Activated CD4-positive, alpha-beta T cell treated with anti-CD3 and anti-CD28 coated beads for 4 hours (primary cell): ENCODE measurements around the gene FAM117A.
A peak's percentile ranks its signal among the peaks of the same experiment; 100 is the strongest.
"Not testable (repeated sequence)": the region's sequence is repeated elsewhere in the genome, so short reads cannot be mapped to it uniquely, and the experiment has no call there.

ENCODE experiments used
- DNase-seq, 2 donors: peaks; one replicate each; pipeline ENCODE4 v3.0.0-alpha.2; 2020

Gene FAM117A

DNA sequence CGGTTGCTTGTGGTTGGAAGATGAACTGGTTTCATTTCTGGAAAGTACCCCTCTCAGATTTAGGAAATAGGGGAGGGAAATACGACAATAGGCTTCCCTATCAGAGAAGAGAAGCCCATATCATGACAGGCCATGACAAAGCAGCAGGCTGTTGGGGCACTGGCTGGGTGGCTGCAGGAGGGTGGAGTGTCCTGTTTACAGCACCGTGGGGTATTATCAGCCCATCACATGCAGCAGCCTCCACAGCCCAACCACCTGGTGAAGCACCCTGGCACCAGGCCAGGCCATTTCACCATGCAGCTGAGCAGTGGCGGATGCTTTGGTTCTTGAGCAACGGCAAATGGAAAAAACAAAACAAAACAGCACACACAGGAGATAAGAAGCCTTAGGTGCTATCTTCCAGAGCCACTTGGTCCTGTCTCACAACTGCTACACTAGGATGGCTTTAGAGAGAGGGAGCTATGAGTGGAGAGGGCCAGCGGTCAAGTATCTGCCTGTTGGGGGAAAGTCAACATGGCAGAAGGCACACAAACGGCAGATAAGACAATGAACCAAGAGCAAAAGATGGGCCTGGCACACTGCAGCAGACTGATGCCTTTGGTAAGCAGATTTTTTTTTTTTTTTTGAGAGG, 24.2 kb downstream of the FAM117A start:
- DNase-seq: peak; percentile 82 to 89

DNA sequence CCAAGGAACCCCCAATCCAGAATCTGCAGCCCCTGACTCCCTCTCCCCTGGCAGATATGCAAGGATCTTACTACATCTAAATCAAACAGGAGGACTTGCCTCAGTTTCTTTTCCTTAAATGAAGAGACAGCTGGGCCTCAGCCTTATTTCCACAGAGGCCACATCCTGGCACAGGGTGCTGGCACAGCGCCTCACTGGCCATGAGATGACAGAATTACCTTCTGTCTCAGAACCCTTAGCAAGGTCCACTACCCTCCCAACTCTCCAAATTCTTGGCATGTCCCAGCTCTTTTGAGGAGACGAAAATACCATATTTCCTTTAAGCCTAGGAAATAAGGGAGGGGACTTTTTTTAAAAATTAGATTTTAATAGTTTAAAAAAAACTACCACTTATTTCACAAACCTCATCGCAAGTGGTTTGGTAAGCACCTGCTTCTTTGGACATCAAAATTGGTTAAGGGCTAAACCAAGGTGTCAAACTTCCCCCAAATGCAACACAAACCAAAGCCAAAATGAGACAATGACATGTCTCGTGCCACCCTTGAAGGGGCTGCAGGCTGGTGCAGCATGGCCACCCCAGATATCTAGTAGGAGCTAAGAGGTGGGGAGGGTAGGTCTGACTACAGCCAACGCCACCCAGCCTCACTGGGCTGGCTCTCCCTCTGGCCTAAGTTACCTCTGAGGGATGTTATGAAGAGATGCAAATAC, 25.3 kb downstream of the FAM117A start:
- no peak for DNase-seq

DNA sequence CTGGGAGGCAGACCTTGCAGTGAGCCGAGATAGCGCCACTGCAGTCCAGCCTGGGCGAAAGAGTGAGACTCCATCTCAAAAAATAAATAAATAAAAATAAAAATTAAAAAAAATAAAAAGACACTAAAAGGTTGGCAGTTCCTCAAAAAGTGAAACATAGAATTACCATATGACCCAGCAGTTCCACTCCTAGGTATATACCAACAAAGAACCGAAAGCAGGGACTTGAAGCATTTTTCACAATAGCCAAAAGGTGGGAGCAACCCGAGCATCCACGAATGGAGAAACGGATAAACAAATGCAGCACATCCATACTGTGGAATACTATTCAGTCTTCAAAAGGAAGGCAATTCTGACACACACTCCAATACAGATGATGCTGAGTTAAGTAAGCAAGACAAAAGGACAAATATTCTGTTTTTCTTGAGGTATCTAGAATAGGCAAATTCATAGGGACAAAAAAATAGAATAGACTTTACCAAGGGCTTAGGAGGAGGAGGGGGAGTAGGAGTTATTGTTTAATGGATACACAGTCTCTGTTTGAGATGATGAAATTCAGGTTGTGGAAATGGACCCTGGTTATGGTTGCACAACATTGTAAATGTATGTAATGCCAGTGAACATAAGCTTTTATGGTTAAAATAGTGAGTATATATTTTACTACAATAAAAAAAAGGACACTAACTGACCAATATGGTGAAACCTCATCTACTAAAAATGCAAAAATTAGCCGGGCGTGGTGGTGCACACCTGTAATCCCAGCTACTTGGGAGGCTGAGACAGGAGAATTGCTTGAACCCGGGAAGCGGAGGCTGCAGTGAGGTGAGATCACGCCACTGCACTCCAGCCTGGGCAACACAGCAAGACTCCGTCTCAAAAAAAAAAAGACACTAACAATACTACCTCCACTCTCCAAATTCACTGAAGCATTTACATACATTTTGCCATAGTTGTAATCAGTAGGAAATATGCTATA, 29.1 kb downstream of the FAM117A start:
- DNase-seq: no peak

DNA sequence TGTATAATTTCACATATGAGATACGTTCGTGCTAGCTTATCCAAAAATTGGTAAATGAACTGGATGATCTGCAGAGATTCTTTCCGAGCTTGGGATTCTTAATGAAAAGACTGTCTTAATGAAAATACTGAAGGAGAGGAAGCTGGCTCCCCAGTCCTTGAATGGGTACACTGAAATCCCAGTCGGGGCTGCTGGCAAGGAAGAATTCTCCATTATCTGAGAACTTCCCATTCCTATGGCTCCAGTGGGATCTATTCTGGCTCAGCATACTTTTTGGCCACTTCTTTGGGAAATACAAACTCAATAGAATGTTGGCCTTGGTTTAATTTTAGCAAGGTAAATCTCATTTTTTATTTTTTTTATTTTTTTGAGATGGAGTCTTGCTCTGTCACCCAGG, 32.5 kb downstream of the FAM117A start:
- DNase-seq: no peak

DNA sequence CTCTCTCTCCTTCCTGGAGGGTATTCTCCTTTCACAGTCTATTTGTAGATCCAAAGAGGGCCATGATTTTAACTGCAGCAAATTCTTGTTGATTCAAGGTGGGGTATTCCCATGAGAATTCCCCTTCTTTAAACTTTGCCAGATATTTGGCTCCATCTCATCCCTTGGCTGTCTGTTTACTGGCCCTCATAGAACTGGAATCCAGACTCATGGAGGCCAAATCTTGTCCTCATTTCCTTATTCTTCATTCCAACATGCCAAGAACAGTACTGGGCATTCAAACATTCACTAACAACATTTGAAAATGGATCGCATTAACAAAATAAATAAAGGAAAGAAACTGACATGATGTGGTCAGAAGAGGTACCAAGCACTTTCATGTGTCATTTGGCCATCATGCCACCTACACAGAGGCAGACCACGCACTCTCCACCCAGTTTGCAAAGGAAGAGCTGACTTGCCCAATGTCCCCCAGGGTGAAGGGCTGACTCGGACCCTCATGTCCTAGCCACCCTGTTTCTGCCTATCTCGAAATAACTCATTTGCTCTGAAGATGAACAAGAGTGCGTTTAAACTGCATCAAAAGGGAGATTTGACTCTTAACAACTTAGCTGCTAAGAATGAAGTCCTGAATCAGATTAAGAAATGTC, 33.0 kb downstream of the FAM117A start:
- DNase-seq: no peak

DNA sequence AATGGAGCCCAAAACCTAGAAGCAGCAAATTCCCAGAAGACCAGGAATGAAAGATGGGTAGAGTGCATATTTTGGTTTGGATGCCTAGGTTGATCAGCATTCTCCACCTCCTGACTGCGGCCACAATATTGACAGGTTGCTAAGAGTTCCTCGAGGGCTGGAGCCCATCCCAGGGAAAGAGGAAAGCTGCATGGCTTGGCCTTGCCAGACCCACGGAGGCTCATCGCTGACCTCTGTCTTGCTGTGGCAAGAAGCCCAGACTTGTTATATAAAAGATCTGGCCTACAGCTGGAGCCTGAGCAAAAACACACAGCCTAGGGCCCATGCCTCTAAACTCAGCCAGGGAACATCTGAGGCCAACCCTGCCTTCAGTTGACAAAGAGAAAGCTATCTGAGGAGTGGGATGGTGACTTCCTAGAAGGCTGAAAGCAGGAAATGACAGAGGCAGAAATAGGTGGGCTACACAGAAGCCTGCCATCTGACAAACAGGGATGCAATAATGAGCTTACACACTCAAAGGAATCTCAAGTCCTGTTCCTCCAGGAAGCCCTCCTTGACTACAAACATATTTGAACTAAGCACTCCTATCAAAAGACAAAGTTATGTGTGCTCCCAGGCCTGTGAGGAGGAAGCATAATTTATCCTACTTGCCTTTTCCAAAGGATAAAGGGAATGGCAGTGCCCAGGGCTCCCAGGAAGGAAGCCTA, 33.7 kb downstream of the FAM117A start:
- DNase-seq: no peak

DNA sequence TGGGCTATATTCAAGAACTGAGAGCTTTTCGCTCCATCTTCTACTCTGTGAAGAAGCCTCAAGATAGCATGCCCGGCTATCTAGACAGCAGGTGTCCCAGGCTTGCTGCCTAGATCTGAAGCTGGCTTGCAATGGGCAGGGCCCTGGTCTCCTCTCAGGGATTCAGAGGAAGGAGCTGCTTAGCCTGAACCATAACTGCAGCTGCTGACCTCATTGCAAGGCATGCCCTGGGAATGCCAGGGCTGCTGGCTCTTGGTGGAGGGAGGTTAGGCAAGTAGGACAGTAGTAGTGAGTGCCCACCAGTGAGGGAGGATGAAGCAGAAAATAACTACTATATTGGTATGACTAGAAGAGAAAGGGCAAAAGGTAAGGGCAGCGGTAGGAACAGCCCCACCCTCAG, 34.9 kb downstream of the FAM117A start:
- no peak for DNase-seq

DNA sequence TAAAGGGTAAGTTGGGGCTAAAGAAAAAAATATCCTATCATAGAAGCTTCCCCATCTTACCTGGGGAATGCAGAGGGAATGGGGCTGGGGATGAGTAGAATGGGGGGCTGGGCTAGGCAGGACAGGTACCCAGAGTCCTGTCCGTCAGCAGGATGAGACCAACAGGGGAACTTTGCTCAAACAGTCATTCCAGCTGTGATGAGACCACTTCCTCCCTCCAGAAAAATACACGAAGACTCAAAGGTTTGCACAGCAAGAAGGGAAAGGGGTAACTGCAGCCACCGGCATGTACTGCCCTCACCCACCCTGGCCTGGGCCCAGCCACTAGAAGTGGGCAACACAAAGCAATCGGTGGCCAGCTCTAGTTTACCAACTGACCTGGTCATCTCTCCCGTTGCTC, 35.5 kb downstream of the FAM117A start:
- no peak for DNase-seq

DNA sequence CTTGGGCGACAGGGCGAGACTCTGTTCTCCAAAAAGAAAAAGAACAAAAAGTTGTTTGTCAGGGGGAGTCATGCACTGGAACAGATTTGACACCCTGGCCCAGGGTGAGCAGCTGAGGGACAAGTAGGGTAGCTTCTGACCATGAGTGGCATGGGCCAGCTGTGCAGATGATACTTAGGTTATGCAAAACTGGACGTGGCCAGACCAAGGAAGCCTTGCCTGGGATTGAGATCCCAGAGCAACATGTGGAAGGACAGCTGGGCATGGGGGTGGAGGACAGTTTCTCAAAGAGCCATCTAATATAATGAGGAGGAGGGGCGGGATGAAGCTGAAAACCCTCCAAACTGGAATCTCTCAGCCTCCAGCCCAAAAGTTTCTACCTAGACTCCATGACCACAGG, 36.6 kb downstream of the FAM117A start:
- no peak for DNase-seq

DNA sequence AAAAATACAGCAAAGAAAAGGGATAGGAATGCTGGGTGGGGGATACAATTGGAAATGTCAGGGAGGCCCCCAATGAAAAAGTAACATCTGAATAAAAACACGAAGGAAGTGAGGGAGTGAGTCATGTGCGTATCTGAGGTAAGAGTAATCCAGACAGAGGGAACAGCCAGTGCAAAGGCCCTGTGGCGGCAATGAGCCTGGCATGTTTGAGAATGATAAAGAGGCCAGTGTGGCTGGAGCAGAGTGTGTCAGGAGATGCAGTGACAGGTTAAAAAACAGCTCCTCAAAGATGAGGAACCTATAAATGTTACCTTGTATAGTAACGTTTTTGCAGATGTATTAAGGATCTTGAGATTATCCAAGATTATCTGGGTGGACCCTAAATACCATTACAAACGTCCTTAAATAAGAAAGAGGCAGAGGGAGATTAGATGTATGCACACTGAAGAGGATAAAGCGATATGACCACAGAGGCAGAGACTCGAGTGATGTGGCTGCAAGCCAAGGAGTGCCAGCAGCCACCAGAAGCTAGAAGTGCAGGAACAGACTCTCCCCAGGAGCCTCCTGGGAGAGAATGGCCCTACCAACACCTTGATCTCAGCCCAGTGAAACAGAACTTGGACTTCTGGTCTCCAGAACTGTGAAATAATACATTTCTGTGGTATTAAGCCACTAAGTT, 38.3 kb downstream of the FAM117A start:
- DNase-seq: no peak

DNA sequence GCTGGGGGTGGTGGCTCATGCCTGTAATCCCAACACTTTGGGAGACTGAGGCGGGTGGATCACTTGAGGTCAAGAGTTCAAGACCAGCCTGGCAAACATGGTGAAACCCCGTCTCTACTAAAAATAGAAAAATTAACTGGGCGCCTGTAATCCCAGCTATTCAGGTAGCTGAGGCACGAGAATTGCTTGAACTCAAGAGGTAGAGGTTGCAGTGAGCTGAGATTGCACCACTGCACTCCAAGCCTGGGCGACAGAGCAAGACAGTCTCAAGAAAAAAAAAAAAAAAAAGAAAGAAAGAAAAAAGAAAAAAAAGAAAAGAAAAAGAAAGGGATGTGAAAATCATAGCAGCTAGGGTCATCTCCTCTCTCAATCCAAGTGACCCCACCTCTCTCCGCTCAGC, 39.4 kb downstream of the FAM117A start:
- DNase-seq: not testable (repeated sequence)

DNA sequence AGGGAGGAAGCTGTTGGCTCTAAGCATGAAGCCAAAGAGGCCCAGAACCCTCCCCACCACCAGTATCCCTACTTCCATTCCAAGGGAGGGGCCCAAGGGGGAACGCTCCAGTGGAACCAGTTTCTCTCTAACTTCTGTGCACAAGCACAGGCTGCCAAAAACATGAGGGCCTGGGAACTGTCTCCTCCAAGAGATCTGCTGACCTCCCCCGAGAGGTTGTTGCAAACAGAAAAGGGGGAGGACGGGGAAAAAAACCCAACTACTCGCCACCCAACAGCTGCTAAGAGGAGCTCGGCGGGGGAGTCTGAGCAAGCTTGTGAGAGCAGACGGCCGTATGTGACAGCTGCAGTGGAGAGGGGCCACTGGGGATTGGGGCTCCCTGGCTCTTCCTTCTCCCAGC, 40.5 kb downstream of the FAM117A start:
- DNase-seq: no peak

DNA sequence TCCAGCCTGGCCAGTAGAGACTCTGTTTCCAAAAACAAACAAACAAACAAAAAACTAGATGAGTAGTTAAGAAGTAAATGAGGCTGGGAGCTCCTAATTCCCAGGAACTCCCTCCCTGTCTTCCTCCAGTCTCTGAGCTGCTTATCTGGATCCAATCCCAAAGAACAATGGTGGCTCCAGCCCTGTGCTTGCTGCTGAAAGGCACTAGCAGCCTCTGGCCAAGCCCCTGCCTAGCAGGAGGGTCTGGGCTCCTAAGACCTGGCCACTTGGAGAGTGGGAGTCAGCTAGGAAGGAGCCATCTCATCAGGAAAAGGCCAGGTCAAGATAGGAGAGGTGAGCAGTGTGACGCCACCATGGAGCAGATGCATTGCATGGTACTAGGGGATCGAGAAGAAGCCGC, 41.9 kb downstream of the FAM117A start:
- no peak for DNase-seq

DNA sequence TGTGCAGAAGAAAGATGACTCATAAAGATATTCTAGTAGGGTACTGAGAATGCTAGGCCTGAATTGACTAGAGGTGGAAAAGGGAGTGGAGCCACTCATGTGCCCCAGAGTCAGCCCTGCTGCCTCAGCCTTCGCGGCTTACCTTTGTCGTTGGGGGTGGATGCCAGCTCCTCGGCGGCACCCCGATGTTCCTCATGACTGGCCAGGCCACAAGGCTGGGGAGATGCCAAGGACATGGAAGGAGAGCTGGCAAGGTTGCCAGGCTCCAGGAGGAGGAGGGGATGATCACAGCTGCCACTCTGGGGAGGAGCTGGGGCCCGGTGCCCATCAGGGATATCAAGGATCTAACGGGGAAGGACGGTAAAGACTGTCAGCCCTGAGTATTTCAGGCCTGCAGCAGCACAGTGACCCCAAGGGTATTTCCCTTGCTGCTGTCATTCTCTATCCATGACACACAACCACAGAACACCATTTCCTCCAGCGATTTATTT, 46.5 kb downstream of the FAM117A start:
- no peak for DNase-seq

DNA sequence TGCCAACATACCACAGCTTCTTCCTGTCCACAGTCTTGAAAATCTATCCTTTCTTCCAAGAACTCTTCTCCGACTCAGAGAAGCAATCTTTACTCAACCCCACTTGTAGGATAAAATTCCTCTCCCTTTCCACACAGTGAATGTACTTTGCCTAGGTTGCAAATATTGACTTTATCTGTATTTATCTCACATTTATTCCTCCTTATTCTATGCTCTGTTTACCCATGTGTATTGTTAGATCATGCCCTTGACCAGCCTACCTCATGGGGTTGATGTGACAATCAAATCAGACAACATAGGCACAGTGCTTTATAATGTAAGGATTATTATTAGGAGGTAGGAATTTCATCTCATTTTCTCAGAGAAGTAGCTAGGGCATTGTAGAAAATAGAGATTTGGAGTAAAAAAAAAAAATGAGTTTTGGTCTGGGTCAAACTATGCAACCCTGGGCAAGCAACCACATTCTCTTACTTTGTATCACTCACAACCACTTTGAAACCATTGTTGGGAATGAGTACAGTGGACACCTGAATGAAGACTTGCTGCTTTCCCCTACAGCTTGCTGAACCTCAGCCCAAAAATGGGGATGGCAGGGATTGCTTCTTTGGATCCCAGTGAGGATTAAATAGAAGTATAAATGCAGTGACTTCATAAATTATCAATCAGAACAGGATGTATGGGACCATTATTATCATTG, 47.1 kb downstream of the FAM117A start:
- no peak for DNase-seq

DNA sequence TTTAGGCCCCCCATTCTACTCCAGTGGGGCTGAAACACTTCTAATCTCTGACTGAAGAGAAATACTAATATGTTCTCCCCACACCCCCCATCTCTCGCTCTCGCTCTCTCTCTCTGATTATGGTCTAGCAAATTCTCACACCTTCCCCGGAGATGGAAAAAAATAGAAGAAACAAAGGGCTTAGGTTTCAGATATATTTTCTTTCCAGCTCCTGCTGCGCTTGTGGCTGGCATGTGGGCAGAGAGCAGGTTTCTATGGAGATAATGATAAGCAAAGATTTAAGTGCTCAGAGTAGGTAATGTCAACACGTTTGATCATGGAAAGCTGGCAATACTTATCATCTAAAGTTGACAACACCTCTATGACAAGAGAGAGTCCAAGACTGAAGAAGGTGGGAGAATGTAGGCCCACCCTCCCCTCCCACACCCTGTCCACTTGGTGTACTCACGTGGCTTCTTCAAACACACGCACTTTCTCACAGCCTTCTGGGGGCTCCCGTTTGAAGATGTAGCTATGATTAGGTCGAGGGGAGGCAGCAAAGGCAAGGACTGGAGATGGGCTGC, 48.1 kb downstream of the FAM117A start:
- peak; percentile 39 to 50 for DNase-seq

DNA sequence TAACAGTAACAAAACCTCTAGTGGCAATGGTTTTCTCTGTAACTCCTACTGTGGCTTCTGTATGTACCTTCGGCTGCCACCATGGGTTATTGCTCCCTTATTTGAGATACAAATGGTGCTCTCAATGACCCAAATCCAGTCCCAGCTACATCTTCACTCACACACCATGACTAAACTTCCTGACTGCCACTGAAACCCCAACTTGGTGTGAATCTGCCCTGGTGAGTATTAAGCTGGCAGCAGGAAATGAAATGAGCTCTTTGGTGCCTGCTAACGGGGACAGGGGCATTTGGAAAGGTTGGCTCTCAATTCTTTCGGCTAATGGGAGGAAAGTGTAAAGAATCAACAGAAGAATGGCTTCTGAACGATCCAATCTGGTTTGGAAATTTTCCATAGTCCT, 48.7 kb downstream of the FAM117A start:
- peak; percentile 30 to 32 for DNase-seq

DNA sequence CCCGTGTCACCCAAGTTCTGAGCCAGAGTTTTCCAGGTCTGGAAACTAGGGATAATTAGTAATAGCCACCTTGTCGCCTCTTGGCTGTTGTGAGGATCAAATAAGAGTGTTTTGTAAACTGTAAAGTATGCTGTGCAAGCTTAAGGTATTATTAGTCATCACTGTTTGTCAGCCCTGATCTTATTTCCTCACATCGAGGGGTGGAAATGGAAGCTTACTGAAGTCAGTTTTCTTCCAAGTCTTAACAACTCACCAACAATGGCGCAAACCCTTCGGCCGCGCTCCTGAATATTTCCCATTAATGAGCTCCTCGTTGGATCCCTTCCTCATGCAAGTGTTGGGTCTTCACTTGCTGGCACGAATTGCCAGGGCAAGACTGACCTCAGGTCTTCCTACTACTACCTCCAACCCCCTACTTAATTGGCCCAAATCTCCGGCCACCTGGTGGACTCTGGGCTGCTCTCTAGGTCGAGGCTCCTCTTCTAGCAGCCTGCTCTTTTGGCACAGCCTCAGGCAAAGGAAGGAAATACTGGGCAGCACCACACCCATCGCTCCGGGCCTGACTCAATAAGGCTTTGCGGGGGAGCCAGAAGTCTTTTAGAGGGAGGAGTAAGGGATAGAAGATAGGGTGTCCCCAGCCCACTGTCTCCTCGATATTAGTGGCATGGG, 55.3 kb downstream of the FAM117A start:
- no peak for DNase-seq

DNA sequence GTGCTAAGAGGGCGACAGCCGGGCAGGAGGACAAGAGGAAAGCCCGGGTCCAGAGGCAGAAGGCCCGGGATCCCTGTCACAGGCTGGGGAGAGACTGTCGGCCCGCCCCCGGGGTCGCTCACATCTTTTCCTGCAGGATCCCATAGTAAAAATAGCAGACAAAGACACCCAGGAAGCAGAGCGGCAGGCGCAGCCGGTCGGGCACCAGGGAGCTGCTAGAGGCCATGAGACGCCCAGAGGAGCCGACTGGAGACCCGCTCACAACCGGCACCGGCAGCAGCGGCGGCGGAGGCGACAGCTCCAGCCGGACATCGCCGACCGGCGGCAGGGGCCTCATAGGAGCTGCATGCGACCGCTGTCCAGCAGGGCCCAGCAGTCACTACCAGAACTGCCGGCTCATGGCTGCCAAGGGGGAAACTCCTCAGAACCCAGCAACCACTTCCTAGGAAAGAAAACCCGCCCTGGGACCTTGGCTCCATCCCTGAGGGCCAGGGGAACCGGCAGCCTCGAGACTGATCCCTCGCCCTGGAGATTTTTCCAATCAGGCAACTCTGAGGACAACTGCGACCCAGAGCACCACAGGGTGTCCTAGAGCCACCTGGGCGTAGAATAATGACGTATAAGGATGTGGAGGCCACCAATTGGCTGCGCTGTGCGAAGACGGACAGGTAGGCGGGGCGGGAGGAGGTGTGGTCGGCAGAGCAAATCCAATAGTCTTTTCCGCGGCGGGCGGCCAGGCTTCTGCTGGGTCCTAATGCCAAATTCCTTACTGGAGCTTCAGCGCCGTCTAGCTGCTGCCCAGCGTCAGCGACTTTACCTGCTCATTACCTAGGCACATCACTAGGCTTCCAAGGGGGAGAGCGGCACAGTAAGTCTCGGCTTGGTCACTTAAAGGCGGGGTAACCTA, 56.1 kb downstream of the FAM117A start, which contains the start of gene SLC35B1:
Gene SLC35B1, minus strand, starts transcription at position 357 of the 907 bp plus-strand sequence. Its CDS starts 131 bp downstream, at position 226.
- DNase-seq: peak; percentile 98 to 99
